ENCODE results near the gene PODXL2. TPM values are rescaled to one million over a fixed set of nuclear protein-coding genes. Genes with fewer than 3 reads are reported as not detected.

Gene PODXL2
- total RNA-seq, 1 donor from 2014 or later: 10.7 TPM

DNA sequence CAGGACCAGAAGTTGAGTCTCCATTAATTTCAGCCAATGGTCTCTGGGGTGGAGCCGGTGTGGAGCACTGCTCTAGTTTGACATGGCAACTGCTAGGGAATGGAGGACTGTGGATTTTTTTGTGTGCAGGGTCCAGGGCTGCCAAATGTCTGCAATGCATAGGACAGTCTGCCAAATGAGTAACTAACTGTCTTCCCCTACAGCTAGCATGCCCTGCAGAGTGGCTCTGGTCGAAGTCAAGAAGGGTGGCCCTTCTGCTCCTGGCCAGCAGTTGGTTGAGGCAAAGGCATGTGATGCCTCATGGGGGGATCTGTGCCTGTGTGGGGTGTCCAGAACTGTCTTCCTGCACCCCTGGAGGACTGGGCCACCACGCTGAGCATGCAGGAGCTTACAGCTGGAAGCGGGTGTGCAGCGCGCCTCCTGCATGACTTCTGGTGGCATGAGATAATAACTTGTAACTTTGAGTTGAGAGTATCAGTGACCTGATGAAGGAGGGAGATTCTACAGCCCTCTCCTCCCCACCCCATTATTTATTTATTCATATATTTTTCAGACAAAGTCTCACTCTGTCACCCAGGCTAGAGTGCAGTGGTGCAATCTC is 43.1 kb upstream of the PODXL2 start:
- no peak overlapping the region for H3K4me3 Mint-ChIP-seq (ENCODE audit: unreplicated experiment)
- H3K9me3 Mint-ChIP-seq (ENCODE audit: low read depth): no peaks in the 10 kb centered on the region
- no peak for DNase-seq (ENCODE audit: low spot score)
- no peaks in the 10 kb centered on the region for H3K27me3 Mint-ChIP-seq (ENCODE audit: low read depth)
- peaks cover 34% of the 10 kb centered on the region for H3K4me1 Mint-ChIP-seq (ENCODE audit: low read depth)
- no peaks in the 10 kb centered on the region for H3K36me3 Mint-ChIP-seq (ENCODE audit: low read depth)
- H3K27ac Mint-ChIP-seq (ENCODE audit: unreplicated experiment): no peak overlapping the region
- no peak for TF ChIP-seq CTCF (IDR thresholded peaks at IDR 0.05)

DNA sequence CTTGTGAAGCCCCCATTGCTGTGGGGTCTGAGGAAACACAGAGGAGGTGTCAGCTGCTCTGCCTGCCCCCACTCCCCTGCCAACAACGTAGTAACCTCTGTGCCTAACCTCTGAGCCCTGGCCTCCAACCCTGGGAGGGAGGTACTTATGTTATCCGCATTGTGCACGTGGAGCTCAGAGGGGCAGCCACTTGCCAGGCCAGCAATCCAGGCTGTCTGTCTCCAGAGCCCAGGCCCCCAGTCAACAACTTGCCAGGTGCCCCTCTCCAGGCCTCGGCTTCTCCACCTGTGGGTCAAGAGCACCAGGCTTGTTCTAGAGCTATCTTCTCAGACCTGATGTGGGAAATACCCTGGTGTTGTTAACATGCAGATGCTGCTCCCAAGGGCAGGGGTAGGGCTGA is 41.1 kb upstream of the PODXL2 start:
- Mint-ChIP-seq H3K36me3 (ENCODE audit: low read depth) (no peaks in the 10 kb centered on the region), H3K9me3 (ENCODE audit: low read depth) (no peaks in the 10 kb centered on the region), H3K27ac (ENCODE audit: unreplicated experiment) (no peak overlapping the region), H3K27me3 (ENCODE audit: low read depth) (no peaks in the 10 kb centered on the region), H3K4me3 (ENCODE audit: unreplicated experiment) (no peak overlapping the region), H3K4me1 (ENCODE audit: low read depth) (peaks cover 42% of the 10 kb centered on the region)
- no peak for TF ChIP-seq CTCF (IDR thresholded peaks at IDR 0.05)
- DNase-seq (ENCODE audit: low spot score): no peak

- Mint-ChIP-seq H3K27ac (ENCODE audit: unreplicated experiment) (peak overlapping the region; percentile 95), H3K4me3 (ENCODE audit: unreplicated experiment) (peak overlapping the region; percentile 92), H3K36me3 (ENCODE audit: low read depth) (no peaks in the 10 kb centered on the region), H3K9me3 (ENCODE audit: low read depth) (no peaks in the 10 kb centered on the region), H3K27me3 (ENCODE audit: low read depth) (no peaks in the 10 kb centered on the region), H3K4me1 (ENCODE audit: low read depth) (peaks cover 42% of the 10 kb centered on the region)
- no peak for TF ChIP-seq CTCF (IDR thresholded peaks at IDR 0.05)
- DNase-seq (ENCODE audit: low spot score): no peak
Measured at GRCh38 chr3:127588806-127589577, 40.0 kb upstream of the PODXL2 start.

- DNase-seq (ENCODE audit: low spot score): no peak
- no peaks in the 10 kb centered on the region for H3K9me3 Mint-ChIP-seq (ENCODE audit: low read depth)
- peak overlapping the region; percentile 95 for H3K27ac Mint-ChIP-seq (ENCODE audit: unreplicated experiment)
- peaks cover 40% of the 10 kb centered on the region for H3K4me1 Mint-ChIP-seq (ENCODE audit: low read depth)
- no peaks in the 10 kb centered on the region for H3K27me3 Mint-ChIP-seq (ENCODE audit: low read depth)
- no peaks in the 10 kb centered on the region for H3K36me3 Mint-ChIP-seq (ENCODE audit: low read depth)
- H3K4me3 Mint-ChIP-seq (ENCODE audit: unreplicated experiment): peak overlapping the region; percentile 92
- no peak for TF ChIP-seq CTCF (IDR thresholded peaks at IDR 0.05)
Measured at GRCh38 chr3:127589600-127590281, 39.2 kb upstream of the PODXL2 start.

- Mint-ChIP-seq H3K27ac (ENCODE audit: unreplicated experiment) (peak overlapping the region; percentile 98), H3K4me1 (ENCODE audit: low read depth) (peaks cover 37% of the 10 kb centered on the region), H3K4me3 (ENCODE audit: unreplicated experiment) (peak overlapping the region; percentile 92), H3K36me3 (ENCODE audit: low read depth) (no peaks in the 10 kb centered on the region), H3K27me3 (ENCODE audit: low read depth) (no peaks in the 10 kb centered on the region), H3K9me3 (ENCODE audit: low read depth) (no peaks in the 10 kb centered on the region)
- DNase-seq (ENCODE audit: low spot score): no peak
- TF ChIP-seq CTCF (IDR thresholded peaks at IDR 0.05): no peak
Measured at GRCh38 chr3:127590282-127590592, 38.7 kb upstream of the PODXL2 start.

All from chondrocyte (in vitro differentiated cells).